Astrocyte (in vitro differentiated cells and primary cell): ENCODE results near the gene RAPGEF2. TPM values are rescaled to one million over a fixed set of nuclear protein-coding genes. Genes with fewer than 3 reads are reported as not detected.
A peak's percentile ranks its signal among the peaks of the same experiment; 100 is the strongest.

Experiments used
- DNase-seq: peaks from one replicate; pipeline ENCODE4 v3.0.0-alpha.2; 2010; ENCODE audit warnings: low read depth
- FAIRE-seq: peaks from 2 replicates; lab custom pipeline; 2011; peaks lifted over from hg19 to GRCh38; lab: Jason Lieb, UNC
- H2AFZ ChIP-seq: 2 replicates; pipeline ENCODE4 v1.6.0; 2012; ENCODE audit warnings: low read depth, low read length, inconsistent platforms
- H3K27ac ChIP-seq: 2 replicates; pipeline ENCODE4 v1.5.1; 2011; ENCODE audit warnings: low read depth, low read length, inconsistent platforms
- H3K27me3 ChIP-seq: 2 replicates; pipeline ENCODE4 v1.6.0; 2011; ENCODE audit warnings: low read length, inconsistent platforms; ENCODE audit not compliant: insufficient read depth
- H3K36me3 ChIP-seq: 2 replicates; pipeline ENCODE4 v1.5.1; 2011; ENCODE audit warnings: low read length, inconsistent platforms; ENCODE audit not compliant: insufficient read depth
- H3K4me1 ChIP-seq: 2 replicates; pipeline ENCODE4 v1.5.1; 2011; ENCODE audit warnings: low read length, inconsistent platforms; ENCODE audit not compliant: insufficient read depth
- H3K4me2 ChIP-seq: 2 replicates; pipeline ENCODE4 v1.6.0; 2012; ENCODE audit warnings: low read length, inconsistent platforms
- H3K4me3 ChIP-seq: 2 replicates; pipeline ENCODE4 v1.5.1; 2011; ENCODE audit warnings: low read depth, mild to moderate bottlenecking, low read length, inconsistent platforms; ENCODE audit not compliant: insufficient read depth
- H3K79me2 ChIP-seq: 2 replicates; pipeline ENCODE4 v1.6.0; 2012; ENCODE audit warnings: mild to moderate bottlenecking, low read length, inconsistent platforms; ENCODE audit not compliant: insufficient read depth
- H3K9ac ChIP-seq: 2 replicates; pipeline ENCODE4 v1.6.0; 2012; ENCODE audit warnings: mild to moderate bottlenecking, low read length, inconsistent platforms
- H3K9me3 ChIP-seq: 2 replicates; pipeline ENCODE4 v1.5.1; 2012; ENCODE audit warnings: low read depth, mild to moderate bottlenecking, low read length, inconsistent platforms; ENCODE audit not compliant: insufficient read depth
- H4K20me1 ChIP-seq: 2 replicates; pipeline ENCODE4 v1.6.0; 2012; ENCODE audit warnings: low read length, inconsistent platforms; ENCODE audit not compliant: insufficient read depth
- H3K27ac Mint-ChIP-seq: one replicate; pipeline ENCODE4 v1.8.0; 2021; ENCODE audit warnings: mild to moderate bottlenecking, mixed read lengths; ENCODE audit not compliant: unreplicated experiment
- H3K27me3 Mint-ChIP-seq: one replicate; pipeline ENCODE4 v1.8.0; 2021; ENCODE audit warnings: low read depth, mixed read lengths; ENCODE audit not compliant: unreplicated experiment
- H3K36me3 Mint-ChIP-seq: one replicate; pipeline ENCODE4 v1.8.0; 2021; ENCODE audit warnings: low read depth, mixed read lengths; ENCODE audit not compliant: unreplicated experiment
- H3K4me1 Mint-ChIP-seq: one replicate; pipeline ENCODE4 v1.8.0; 2021; ENCODE audit warnings: low read depth, mixed read lengths; ENCODE audit not compliant: unreplicated experiment
- H3K4me3 Mint-ChIP-seq: one replicate; pipeline ENCODE4 v1.8.0; 2021; ENCODE audit warnings: mild to moderate bottlenecking, moderate library complexity, mixed read lengths; ENCODE audit not compliant: unreplicated experiment
- H3K9me3 Mint-ChIP-seq: one replicate; pipeline ENCODE4 v1.8.0; 2021; ENCODE audit warnings: mild to moderate bottlenecking, mixed read lengths; ENCODE audit not compliant: unreplicated experiment
- EZH2 ChIP-seq: IDR thresholded peaks from 2 replicates; pipeline ENCODE4 v1.6.1; 2012; ENCODE audit warnings: mild to moderate bottlenecking, low read length, inconsistent platforms; ENCODE audit not compliant: insufficient read depth
- total RNA-seq: library from RNA; stranded (reverse); gene quantifications from 2 replicates; pipeline ENCODE4 v1.2.1, GENCODE V29; 2021
- TF ChIP-seq, protein P1 (sequence below): IDR thresholded peaks from 2 replicates; pipeline ENCODE4 v1.5.1; 2011; ENCODE audit warnings: low read depth, mild to moderate bottlenecking, inconsistent platforms, low read length, moderate library complexity; ENCODE audit not compliant: insufficient read depth

The RAPGEF2 gene
- total RNA-seq, 1 donor from 2014 or later = 59.0 TPM

DNA sequence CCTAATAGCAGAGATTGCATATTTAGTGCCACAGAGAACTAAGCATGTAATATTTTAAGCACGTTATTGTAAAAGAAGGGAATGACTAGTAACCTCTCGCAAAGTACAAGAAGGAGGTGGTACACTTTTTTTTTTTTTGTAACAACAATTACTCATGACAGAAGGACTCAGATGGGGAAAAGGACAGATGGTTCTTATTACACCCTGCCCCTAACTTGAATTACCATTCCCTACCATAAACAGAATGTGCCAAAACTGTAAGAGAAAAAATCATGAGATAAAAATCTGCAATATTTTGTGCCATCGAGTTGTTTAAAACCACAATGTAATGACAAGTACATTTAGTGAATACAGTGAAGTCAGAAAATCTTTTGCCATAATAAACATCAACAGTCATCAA lies 33.0 kb upstream of the RAPGEF2 start:
- Histone ChIP-seq H3K36me3 (no peaks in the 10 kb centered on the region), H2AFZ (no peak overlapping the region), H3K27me3 (no peaks in the 10 kb centered on the region), H3K9me3 (no peaks in the 10 kb centered on the region), H3K4me3 (no peak overlapping the region), H3K27ac (peak overlapping the region; percentile 81), H4K20me1 (no peaks in the 10 kb centered on the region), H3K4me1 (peaks cover 29% of the 10 kb centered on the region), H3K79me2 (no peaks in the 10 kb centered on the region), H3K9ac (peak overlapping the region; percentile 23), H3K4me2 (peak overlapping the region; percentile 51)
- TF ChIP-seq, protein P1, sequence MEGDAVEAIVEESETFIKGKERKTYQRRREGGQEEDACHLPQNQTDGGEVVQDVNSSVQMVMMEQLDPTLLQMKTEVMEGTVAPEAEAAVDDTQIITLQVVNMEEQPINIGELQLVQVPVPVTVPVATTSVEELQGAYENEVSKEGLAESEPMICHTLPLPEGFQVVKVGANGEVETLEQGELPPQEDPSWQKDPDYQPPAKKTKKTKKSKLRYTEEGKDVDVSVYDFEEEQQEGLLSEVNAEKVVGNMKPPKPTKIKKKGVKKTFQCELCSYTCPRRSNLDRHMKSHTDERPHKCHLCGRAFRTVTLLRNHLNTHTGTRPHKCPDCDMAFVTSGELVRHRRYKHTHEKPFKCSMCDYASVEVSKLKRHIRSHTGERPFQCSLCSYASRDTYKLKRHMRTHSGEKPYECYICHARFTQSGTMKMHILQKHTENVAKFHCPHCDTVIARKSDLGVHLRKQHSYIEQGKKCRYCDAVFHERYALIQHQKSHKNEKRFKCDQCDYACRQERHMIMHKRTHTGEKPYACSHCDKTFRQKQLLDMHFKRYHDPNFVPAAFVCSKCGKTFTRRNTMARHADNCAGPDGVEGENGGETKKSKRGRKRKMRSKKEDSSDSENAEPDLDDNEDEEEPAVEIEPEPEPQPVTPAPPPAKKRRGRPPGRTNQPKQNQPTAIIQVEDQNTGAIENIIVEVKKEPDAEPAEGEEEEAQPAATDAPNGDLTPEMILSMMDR = no peak
- no peak for TF ChIP-seq EZH2
- Mint-ChIP-seq H3K4me1 (peaks cover 22% of the 10 kb centered on the region), H3K36me3 (no peaks in the 10 kb centered on the region), H3K9me3 (no peaks in the 10 kb centered on the region), H3K27me3 (no peaks in the 10 kb centered on the region), H3K4me3 (no peak overlapping the region), H3K27ac (no peak overlapping the region)
- FAIRE-seq = no peak
- DNase-seq = peak; percentile 80

GRCh38 chr4:159070742-159071141 lies 32.1 kb upstream of the RAPGEF2 start:
- no peaks in the 10 kb centered on the region for H3K9me3 Mint-ChIP-seq
- Histone ChIP-seq H4K20me1 (no peaks in the 10 kb centered on the region), H3K9me3 (no peaks in the 10 kb centered on the region)

More at GRCh38 chr4:159070742-159071141, 32.1 kb upstream of the RAPGEF2 start:
- peaks cover 22% of the 10 kb centered on the region for H3K4me1 Mint-ChIP-seq
- Histone ChIP-seq H3K36me3 (no peaks in the 10 kb centered on the region), H3K27ac (peak overlapping the region; percentile 81), H2AFZ (no peak overlapping the region), H3K79me2 (no peaks in the 10 kb centered on the region), H3K9ac (peak overlapping the region; percentile 63), H3K4me2 (peak overlapping the region; percentile 51), H3K4me1 (peaks cover 29% of the 10 kb centered on the region), H3K4me3 (no peak overlapping the region), H3K27me3 (no peaks in the 10 kb centered on the region)
- no peaks in the 10 kb centered on the region for H3K36me3 Mint-ChIP-seq
- H3K27ac Mint-ChIP-seq = peak overlapping the region; percentile 85
- peak; percentile 23 for FAIRE-seq
- DNase-seq = peak; percentile 80
- TF ChIP-seq, protein P1 = no peak
- TF ChIP-seq EZH2 = no peak
- H3K4me3 Mint-ChIP-seq = no peak overlapping the region
- no peaks in the 10 kb centered on the region for H3K27me3 Mint-ChIP-seq
